GM23338 (cell line): Measurements from ENCODE around the gene MAST4. TPM values are rescaled to one million over a fixed set of nuclear protein-coding genes. Genes with fewer than 3 reads are reported as not detected.

Source experiments
- ATAC-seq: fragments of 200-7000 bp; cut with Tn5 transposase; 3 replicates; pipeline ENCODE4 v1.9.1; 2020
- DNase-seq: peaks from one replicate; pipeline ENCODE4 v3.0.0-alpha.2; 2015; ENCODE audit warnings: low spot score
- H2AFZ ChIP-seq: fragments of 200-600 bp; sonication (generic); 2 replicates; pipeline ENCODE4 v1.8.0; 2016; ENCODE audit warnings: antibody characterized with exemption, mild to moderate bottlenecking, moderate library complexity
- H3F3A ChIP-seq: fragments of 200-600 bp; sonication (generic); replicated peaks from 2 replicates; pipeline ENCODE4 v1.8.0; 2017; ENCODE audit warnings: antibody characterized with exemption, mixed run types, low read depth
- H3K27ac ChIP-seq: fragments of 200-600 bp; sonication (generic); 2 replicates; pipeline ENCODE4 v1.6.1; 2016; ENCODE audit warnings: low read depth
- H3K27me3 ChIP-seq: fragments of 200-600 bp; sonication (generic); 2 replicates; pipeline ENCODE4 v1.8.0; 2016; ENCODE audit warnings: mild to moderate bottlenecking, mixed run types, moderate library complexity; ENCODE audit not compliant: insufficient read depth
- H3K36me3 ChIP-seq: fragments of 200-600 bp; sonication (generic); 2 replicates; pipeline ENCODE4 v1.8.0; 2016; ENCODE audit warnings: mild to moderate bottlenecking; ENCODE audit not compliant: insufficient read depth
- H3K4me1 ChIP-seq: fragments of 200-600 bp; sonication (generic); 2 replicates; pipeline ENCODE4 v1.8.0; 2016; ENCODE audit warnings: mild to moderate bottlenecking, moderate library complexity; ENCODE audit not compliant: insufficient read depth
- H3K4me2 ChIP-seq: fragments of 200-600 bp; sonication (generic); 2 replicates; pipeline ENCODE4 v1.7.1; 2017; ENCODE audit warnings: mixed run types
- H3K4me3 ChIP-seq: fragments of 200-600 bp; sonication (generic); 2 replicates; pipeline ENCODE4 v1.6.1; 2016; ENCODE audit warnings: mixed run types
- H3K79me2 ChIP-seq: fragments of 200-600 bp; sonication (generic); replicated peaks from 2 replicates; pipeline ENCODE4 v1.8.0; 2017; ENCODE audit warnings: mild to moderate bottlenecking; ENCODE audit not compliant: insufficient read depth
- H3K9me2 ChIP-seq: fragments of 200-600 bp; sonication (generic); 2 replicates; pipeline ENCODE4 v1.8.0; 2017; ENCODE audit not compliant: insufficient read depth
- H4K20me1 ChIP-seq: fragments of 200-600 bp; sonication (generic); replicated peaks from 2 replicates; pipeline ENCODE4 v1.8.0; 2017; ENCODE audit warnings: mild to moderate bottlenecking; ENCODE audit not compliant: insufficient read depth
- H3K27ac Mint-ChIP-seq: 2 replicates; pipeline ENCODE4 v1.8.0; 2020; ENCODE audit warnings: inconsistent platforms, mild to moderate bottlenecking, moderate library complexity, mixed read lengths
- H3K27me3 Mint-ChIP-seq: 3 replicates; pipeline ENCODE4 v1.8.0; 2022; ENCODE audit warnings: low read depth, mild to moderate bottlenecking, moderate library complexity, mixed read lengths, inconsistent platforms; ENCODE audit not compliant: insufficient read depth, poor library complexity
- H3K36me3 Mint-ChIP-seq: 3 replicates; pipeline ENCODE4 v1.8.0; 2021; ENCODE audit warnings: low read depth, mild to moderate bottlenecking, inconsistent platforms, moderate library complexity, mixed read lengths
- H3K4me1 Mint-ChIP-seq: 3 replicates; pipeline ENCODE4 v1.8.0; 2020; ENCODE audit warnings: mild to moderate bottlenecking, inconsistent platforms, mixed read lengths
- H3K4me3 Mint-ChIP-seq: 3 replicates; pipeline ENCODE4 v1.8.0; 2021; ENCODE audit warnings: moderate library complexity, mild to moderate bottlenecking, inconsistent platforms, mixed read lengths
- H3K9me3 Mint-ChIP-seq: 3 replicates; pipeline ENCODE4 v1.8.0; 2020; ENCODE audit warnings: moderate library complexity, mild to moderate bottlenecking, inconsistent platforms, mixed read lengths
- ZNF462 ChIP-seq: fragments of 250-450 bp; sonication (Bioruptor Pico); IDR thresholded peaks from 2 replicates; pipeline ENCODE4 v1.5.0; 2020; ENCODE audit warnings: mild to moderate bottlenecking, moderate library complexity
- polyA plus RNA-seq: library from polyadenylated mRNA; unstranded; fragments of >200 nt; fragmentation: Nextera tagmentation; extraction: Ambion mirVana; gene quantifications from 2 replicates; pipeline ENCODE4 v1.2.1, GENCODE V29; 2016
- total RNA-seq: library from RNA; depleted of rRNA; stranded (reverse); fragments of >200 nt; shearing (Covaris generic); gene quantifications from 2 replicates; pipeline ENCODE4 v1.2.3, GENCODE V29; 2014
- TF ChIP-seq, protein P1 (sequence below), 2 experiments: fragments of 200-600 bp in 1 of 2; sonication (generic) in 1 of 2; conservative IDR thresholded peaks; 2 replicates each; pipeline versions ENCODE4 v1.5.1 to v1.6.1; 2016 to 2017; ENCODE audit warnings: antibody characterized with exemption in 2 of 2, low read depth in 2 of 2, mild to moderate bottlenecking in 2 of 2, moderate library complexity in 1 of 2
- TF ChIP-seq, protein P2 (sequence below): IDR thresholded peaks from one replicate; pipeline ENCODE4 v1.6.1; 2018; ENCODE audit warnings: antibody characterized with exemption; ENCODE audit not compliant: unreplicated experiment
- TF ChIP-seq, protein P3 (sequence below): IDR thresholded peaks from 2 replicates; pipeline ENCODE4 v1.6.1; 2016; ENCODE audit warnings: antibody characterized with exemption

MAST4 gene
- total and polyA plus RNA-seq, 2 experiments from 2014 or later = 3.6 to 8.5 TPM

GRCh38 chr5:66966439-66966838 is 370.2 kb downstream of the MAST4 start:
- Histone ChIP-seq H3K9me2 (no peaks in the 10 kb centered on the region; the same call in 1 of the 2 replicates), H2AFZ (no peak overlapping the region), H3K36me3 (no peaks in the 10 kb centered on the region), H3F3A (no peaks in the 10 kb centered on the region), H3K4me3 (no peak overlapping the region), H3K27me3 (no peaks in the 10 kb centered on the region), H3K4me1 (0 out of 2 replicates have a peak, but pooled peaks cover 4% of the 10 kb centered on the region), H3K4me2 (no peak overlapping the region), H3K79me2 (no peaks in the 10 kb centered on the region), H3K27ac (no peak overlapping the region), H4K20me1 (no peaks in the 10 kb centered on the region)
- Mint-ChIP-seq H3K27ac (no peak overlapping the region), H3K36me3 (no peaks in the 10 kb centered on the region), H3K4me1 (peaks cover 7% of the 10 kb centered on the region), H3K4me3 (no peak overlapping the region), H3K9me3 (no peaks in the 10 kb centered on the region), H3K27me3 (peaks cover 3% of the 10 kb centered on the region)
- no peak for TF ChIP-seq ZNF462 (CRISPR knock-in tag)
- TF ChIP-seq, protein P1, sequence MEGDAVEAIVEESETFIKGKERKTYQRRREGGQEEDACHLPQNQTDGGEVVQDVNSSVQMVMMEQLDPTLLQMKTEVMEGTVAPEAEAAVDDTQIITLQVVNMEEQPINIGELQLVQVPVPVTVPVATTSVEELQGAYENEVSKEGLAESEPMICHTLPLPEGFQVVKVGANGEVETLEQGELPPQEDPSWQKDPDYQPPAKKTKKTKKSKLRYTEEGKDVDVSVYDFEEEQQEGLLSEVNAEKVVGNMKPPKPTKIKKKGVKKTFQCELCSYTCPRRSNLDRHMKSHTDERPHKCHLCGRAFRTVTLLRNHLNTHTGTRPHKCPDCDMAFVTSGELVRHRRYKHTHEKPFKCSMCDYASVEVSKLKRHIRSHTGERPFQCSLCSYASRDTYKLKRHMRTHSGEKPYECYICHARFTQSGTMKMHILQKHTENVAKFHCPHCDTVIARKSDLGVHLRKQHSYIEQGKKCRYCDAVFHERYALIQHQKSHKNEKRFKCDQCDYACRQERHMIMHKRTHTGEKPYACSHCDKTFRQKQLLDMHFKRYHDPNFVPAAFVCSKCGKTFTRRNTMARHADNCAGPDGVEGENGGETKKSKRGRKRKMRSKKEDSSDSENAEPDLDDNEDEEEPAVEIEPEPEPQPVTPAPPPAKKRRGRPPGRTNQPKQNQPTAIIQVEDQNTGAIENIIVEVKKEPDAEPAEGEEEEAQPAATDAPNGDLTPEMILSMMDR (conservative IDR thresholded peaks at IDR 0.05; ENCODE audit: low read depth in 2 of 2) = peak; percentile 9 to 35; a peak in 2 of 4 replicates
- DNase-seq = no peak
- ATAC-seq = no peak

GRCh38 chr5:66967102-66967501 is 370.9 kb downstream of the MAST4 start:
- Histone ChIP-seq H3K27me3 (no peaks in the 10 kb centered on the region), H3K27ac (no peak overlapping the region), H3K9me2 (no peaks in the 10 kb centered on the region; the same call in 1 of the 2 replicates), H2AFZ (no peak overlapping the region), H3K4me2 (no peak overlapping the region), H4K20me1 (no peaks in the 10 kb centered on the region), H3K4me1 (0 out of 2 replicates have a peak, but pooled peaks cover 4% of the 10 kb centered on the region), H3K4me3 (no peak overlapping the region), H3F3A (no peaks in the 10 kb centered on the region), H3K79me2 (no peaks in the 10 kb centered on the region), H3K36me3 (no peaks in the 10 kb centered on the region)
- no peak overlapping the region for H3K27ac Mint-ChIP-seq
- ATAC-seq (no peak), DNase-seq (no peak)
- peaks cover 7% of the 10 kb centered on the region for H3K4me1 Mint-ChIP-seq
- peaks cover 3% of the 10 kb centered on the region for H3K27me3 Mint-ChIP-seq
- H3K9me3 Mint-ChIP-seq = no peaks in the 10 kb centered on the region
- H3K4me3 Mint-ChIP-seq = no peak overlapping the region
- H3K36me3 Mint-ChIP-seq = no peaks in the 10 kb centered on the region
- TF ChIP-seq, protein P2, sequence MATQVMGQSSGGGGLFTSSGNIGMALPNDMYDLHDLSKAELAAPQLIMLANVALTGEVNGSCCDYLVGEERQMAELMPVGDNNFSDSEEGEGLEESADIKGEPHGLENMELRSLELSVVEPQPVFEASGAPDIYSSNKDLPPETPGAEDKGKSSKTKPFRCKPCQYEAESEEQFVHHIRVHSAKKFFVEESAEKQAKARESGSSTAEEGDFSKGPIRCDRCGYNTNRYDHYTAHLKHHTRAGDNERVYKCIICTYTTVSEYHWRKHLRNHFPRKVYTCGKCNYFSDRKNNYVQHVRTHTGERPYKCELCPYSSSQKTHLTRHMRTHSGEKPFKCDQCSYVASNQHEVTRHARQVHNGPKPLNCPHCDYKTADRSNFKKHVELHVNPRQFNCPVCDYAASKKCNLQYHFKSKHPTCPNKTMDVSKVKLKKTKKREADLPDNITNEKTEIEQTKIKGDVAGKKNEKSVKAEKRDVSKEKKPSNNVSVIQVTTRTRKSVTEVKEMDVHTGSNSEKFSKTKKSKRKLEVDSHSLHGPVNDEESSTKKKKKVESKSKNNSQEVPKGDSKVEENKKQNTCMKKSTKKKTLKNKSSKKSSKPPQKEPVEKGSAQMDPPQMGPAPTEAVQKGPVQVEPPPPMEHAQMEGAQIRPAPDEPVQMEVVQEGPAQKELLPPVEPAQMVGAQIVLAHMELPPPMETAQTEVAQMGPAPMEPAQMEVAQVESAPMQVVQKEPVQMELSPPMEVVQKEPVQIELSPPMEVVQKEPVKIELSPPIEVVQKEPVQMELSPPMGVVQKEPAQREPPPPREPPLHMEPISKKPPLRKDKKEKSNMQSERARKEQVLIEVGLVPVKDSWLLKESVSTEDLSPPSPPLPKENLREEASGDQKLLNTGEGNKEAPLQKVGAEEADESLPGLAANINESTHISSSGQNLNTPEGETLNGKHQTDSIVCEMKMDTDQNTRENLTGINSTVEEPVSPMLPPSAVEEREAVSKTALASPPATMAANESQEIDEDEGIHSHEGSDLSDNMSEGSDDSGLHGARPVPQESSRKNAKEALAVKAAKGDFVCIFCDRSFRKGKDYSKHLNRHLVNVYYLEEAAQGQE = no peak
- TF ChIP-seq, protein P3, sequence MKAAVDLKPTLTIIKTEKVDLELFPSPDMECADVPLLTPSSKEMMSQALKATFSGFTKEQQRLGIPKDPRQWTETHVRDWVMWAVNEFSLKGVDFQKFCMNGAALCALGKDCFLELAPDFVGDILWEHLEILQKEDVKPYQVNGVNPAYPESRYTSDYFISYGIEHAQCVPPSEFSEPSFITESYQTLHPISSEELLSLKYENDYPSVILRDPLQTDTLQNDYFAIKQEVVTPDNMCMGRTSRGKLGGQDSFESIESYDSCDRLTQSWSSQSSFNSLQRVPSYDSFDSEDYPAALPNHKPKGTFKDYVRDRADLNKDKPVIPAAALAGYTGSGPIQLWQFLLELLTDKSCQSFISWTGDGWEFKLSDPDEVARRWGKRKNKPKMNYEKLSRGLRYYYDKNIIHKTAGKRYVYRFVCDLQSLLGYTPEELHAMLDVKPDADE = no peak
